GM04504 (cell line): ENCODE measurements around the gene NECTIN1.
A peak's percentile ranks its signal among the peaks of the same experiment; 100 is the strongest.

Source experiments
- DNase-seq: peaks from one replicate; pipeline ENCODE4 v3.0.0-alpha.2; 2012; ENCODE audit warnings: low read depth

The NECTIN1 gene, protein sequence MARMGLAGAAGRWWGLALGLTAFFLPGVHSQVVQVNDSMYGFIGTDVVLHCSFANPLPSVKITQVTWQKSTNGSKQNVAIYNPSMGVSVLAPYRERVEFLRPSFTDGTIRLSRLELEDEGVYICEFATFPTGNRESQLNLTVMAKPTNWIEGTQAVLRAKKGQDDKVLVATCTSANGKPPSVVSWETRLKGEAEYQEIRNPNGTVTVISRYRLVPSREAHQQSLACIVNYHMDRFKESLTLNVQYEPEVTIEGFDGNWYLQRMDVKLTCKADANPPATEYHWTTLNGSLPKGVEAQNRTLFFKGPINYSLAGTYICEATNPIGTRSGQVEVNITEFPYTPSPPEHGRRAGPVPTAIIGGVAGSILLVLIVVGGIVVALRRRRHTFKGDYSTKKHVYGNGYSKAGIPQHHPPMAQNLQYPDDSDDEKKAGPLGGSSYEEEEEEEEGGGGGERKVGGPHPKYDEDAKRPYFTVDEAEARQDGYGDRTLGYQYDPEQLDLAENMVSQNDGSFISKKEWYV

GRCh38 chr11:119728651-119729580 lies at the start of gene NECTIN1:
NECTIN1 (minus strand) TSS chr11:119729200; CDS start chr11:119728553, 647 bp downstream.
- DNase-seq: peak; percentile 56

- no peak for DNase-seq
These were observed 49.6 kb upstream of the NECTIN1 start for GRCh38 chr11:119778391-119779194.

DNA sequence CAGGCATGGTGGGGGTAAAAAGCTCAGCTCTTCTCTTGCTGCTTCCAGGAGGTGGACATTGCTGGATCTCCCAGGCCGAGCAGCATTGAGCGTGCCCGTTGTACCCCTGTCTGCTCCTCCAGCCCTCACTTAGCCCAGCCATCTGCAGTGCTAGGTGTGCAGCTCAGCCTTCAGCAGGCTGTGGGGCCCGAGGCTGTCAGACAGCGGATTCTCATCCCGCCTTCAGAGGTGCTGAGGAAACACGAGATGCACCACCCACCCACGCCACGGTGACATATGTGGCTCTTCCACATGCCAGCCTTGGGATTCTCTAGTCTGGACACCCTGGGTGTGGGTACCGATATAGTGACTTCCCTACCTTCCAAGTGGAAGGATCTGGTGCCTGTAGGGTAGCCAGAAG lies 48.9 kb upstream of the NECTIN1 start:
- DNase-seq: no peak

DNA sequence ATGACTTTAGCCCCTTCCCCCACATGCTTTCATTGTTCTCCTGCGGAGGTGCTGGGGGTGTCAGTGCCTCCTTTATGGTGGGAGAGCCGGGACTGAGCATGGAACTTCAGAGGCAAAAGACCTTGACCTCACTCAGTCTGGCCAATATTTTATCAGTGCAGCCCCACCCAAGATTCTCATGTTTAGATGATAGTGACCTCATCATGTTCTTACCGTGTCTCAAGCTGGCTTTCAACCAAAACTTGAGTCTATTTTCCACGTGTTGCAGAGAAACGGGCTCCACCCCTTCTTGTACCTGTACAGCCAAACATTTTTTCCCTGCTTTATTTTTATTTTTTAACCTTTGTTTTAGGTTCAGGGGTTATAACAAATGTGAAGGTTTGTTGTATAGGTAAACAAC lies 47.7 kb upstream of the NECTIN1 start:
- no peak for DNase-seq

- no peak for DNase-seq
These were observed 47.1 kb upstream of the NECTIN1 start for GRCh38 chr11:119776031-119776636.

GRCh38 chr11:119774172-119774763 lies 45.3 kb upstream of the NECTIN1 start:
- DNase-seq: no peak

DNA sequence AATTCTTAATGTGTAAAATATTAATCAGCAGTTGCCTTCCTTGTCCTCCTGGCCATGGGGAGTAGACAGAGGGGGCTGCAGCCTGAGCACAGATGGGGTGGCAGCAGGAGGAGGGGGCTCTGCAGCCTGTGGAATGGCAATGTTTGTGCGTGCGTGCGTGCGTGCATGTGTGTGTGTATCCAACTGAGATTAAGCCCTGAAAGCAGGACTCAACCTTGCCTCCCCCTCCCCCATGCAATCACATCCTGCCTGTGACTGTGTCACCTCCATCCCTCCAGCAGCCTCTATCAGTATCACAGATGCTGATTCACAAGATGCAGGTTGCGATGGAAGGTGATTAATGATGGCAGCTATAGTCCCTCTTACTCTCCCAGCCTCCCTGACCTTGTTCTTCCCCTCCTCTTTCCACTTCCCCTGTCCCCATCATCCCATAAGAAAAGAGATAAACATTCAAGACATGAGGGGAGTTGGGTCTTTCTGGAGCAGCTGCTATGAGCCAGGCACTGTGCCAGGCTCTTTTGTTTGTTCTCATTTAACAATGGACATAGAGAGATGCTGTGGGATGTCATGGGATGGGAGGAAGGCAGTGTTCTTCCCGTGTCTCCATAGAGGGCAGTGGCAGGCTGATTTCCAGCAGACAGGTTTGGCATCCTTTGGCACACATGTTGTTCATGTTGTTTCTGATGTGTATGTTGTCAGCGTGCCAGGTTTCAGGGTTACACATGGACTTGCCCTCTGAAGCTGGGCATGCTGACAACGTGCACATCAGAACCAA lies 43.8 kb upstream of the NECTIN1 start:
- no peak for DNase-seq

GRCh38 chr11:119772076-119772475 lies 43.1 kb upstream of the NECTIN1 start:
- no peak for DNase-seq

DNA sequence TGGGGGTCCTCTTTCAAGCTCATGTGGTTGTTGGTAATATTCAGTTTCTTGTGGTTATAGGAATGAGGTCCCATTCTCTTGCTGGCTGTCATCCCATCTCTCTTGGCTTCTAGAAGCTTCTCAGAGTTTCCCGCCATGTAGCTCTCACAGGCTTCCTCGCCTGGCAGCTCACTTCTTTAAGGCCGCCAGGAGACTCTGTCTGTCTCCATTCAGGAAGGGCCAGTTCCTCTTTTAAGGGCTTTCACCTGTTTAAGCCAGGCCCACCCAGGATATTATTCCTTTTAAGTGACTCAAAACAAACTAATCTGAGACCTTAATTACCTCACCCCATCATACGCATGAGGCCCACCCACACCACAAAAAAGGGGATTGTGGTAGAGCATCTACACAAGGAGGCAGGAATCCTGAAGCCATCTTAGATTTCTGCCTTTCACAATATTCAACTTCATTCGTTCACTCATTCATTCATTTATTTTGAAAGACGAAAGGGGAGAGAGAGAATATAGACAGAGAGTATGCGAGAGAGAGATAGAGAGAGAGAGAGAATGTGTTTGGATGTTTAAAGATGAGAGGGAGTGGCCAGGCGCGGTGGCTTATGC lies 42.3 kb upstream of the NECTIN1 start:
- no peak for DNase-seq

DNA sequence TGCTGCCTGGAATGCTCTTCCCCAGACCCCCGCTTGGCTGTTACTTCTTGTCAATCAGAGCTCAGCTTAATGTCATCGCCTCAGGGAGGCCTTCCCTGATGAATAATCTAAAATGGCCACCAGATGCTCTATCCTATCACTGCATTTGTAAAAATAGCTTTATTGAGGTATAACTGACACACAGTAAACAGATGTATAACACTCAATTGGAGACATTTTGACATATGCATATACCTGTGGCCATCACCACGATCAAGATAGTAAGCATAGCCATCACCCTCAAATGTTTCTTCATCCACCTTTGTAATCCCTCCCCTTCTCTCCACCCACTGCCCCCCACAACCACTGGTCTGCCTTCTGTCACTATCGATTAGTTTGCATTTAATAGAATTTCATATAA lies 36.6 kb upstream of the NECTIN1 start:
- no peak for DNase-seq

- peak; percentile 34 for DNase-seq
These were observed 35.3 kb upstream of the NECTIN1 start for GRCh38 chr11:119764108-119764868.

- no peak for DNase-seq
These were observed 34.2 kb upstream of the NECTIN1 start for GRCh38 chr11:119763071-119763728.

GRCh38 chr11:119759747-119760412 lies 30.9 kb upstream of the NECTIN1 start:
- DNase-seq: no peak

GRCh38 chr11:119759324-119759723 lies 30.3 kb upstream of the NECTIN1 start:
- peak; percentile 22 for DNase-seq

DNA sequence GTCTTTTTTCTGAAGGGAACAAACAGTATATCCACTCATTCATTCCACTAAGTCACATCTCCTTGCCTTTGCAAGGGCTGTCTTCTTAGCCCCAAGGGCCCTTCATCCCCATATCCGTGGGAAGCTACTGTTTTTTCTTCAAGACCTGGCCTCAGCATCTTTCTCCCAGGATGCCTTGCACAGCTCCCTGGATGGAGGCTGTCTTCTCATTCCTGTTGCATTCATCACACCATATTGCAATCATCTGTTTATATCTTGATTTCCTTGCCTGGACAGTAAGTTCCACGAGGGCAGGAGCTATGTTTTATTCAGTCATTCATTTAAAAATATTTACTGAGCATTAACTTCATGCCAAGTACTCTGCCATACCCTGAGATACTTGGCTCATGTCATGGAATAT lies 29.3 kb upstream of the NECTIN1 start:
- peak; percentile 13 for DNase-seq

- DNase-seq: no peak
These were observed 28.4 kb upstream of the NECTIN1 start for GRCh38 chr11:119757378-119757777.

GRCh38 chr11:119756169-119756865 lies 27.3 kb upstream of the NECTIN1 start:
- no peak for DNase-seq
